Neural cell (in vitro differentiated cells): ENCODE data around the gene MEA1. TPM values are rescaled to one million over a fixed set of nuclear protein-coding genes. Genes with fewer than 3 reads are reported as not detected.
"Not testable (repeated sequence)": the region's sequence is repeated elsewhere in the genome, so short reads cannot be mapped to it uniquely, and the experiment has no call there.

Experiments used
- H2AFZ ChIP-seq: fragments of 200-600, 300-800 bp; sonication (generic), shearing (Covaris generic); 2 replicates; pipeline ENCODE4 v1.6.0; 2014; ENCODE audit warnings: low read depth, mild to moderate bottlenecking, antibody characterized with exemption, low read length, moderate library complexity
- H3F3A ChIP-seq: fragments of 200-600 bp; shearing (Covaris generic); 2 replicates; pipeline ENCODE4 v1.6.1; 2016; ENCODE audit warnings: mild to moderate bottlenecking, moderate library complexity, mixed read lengths, antibody characterized with exemption, low read length; ENCODE audit not compliant: insufficient read depth, poor library complexity, severe bottlenecking
- H3K27ac ChIP-seq: fragments of 200-600, 300-800 bp; sonication (generic), shearing (Covaris generic); 2 replicates; pipeline ENCODE4 v1.5.1; 2014; ENCODE audit warnings: mild to moderate bottlenecking, low read length, moderate library complexity
- H3K27me3 ChIP-seq: fragments of 300-800, 200-600 bp; sonication (generic), shearing (Covaris generic); 2 replicates; pipeline ENCODE4 v1.6.0; 2014; ENCODE audit warnings: mild to moderate bottlenecking, low read depth, low read length, moderate library complexity; ENCODE audit not compliant: insufficient read depth
- H3K36me3 ChIP-seq: fragments of 300-800, 200-600 bp; sonication (generic), shearing (Covaris generic); 2 replicates; pipeline ENCODE4 v1.5.1; 2014; ENCODE audit warnings: mild to moderate bottlenecking, antibody characterized with exemption, low read length, moderate library complexity; ENCODE audit not compliant: insufficient read depth
- H3K4me2 ChIP-seq: fragments of 300-800, 200-600 bp; sonication (generic), shearing (Covaris generic); 2 replicates; pipeline ENCODE4 v1.6.0; 2014; ENCODE audit warnings: mild to moderate bottlenecking, low read length
- H3K4me3 ChIP-seq: fragments of 300-800, 200-600 bp; sonication (generic), shearing (Covaris generic); 2 replicates; pipeline ENCODE4 v1.5.1; 2014; ENCODE audit warnings: mild to moderate bottlenecking, low read length, moderate library complexity
- H3K79me2 ChIP-seq: fragments of 200-600 bp; shearing (Covaris generic); replicated peaks from 2 replicates; pipeline ENCODE4 v1.6.0; 2014; ENCODE audit warnings: mild to moderate bottlenecking, low read length, moderate library complexity; ENCODE audit not compliant: insufficient read depth
- H3K9ac ChIP-seq: fragments of 300-800, 200-600 bp; sonication (generic), shearing (Covaris generic); 2 replicates; pipeline ENCODE4 v1.6.1; 2016; ENCODE audit warnings: mild to moderate bottlenecking, low read length, mixed read lengths
- H3K9me2 ChIP-seq: fragments of 200-600 bp; shearing (Covaris generic); 2 replicates; pipeline ENCODE4 v1.6.1; 2016; ENCODE audit warnings: mild to moderate bottlenecking, low read length, mixed read lengths; ENCODE audit not compliant: insufficient read depth
- H3K9me3 ChIP-seq: fragments of 200-600, 300-800 bp; sonication (generic), shearing (Covaris generic); 2 replicates; pipeline ENCODE4 v1.6.1; 2016; ENCODE audit warnings: mild to moderate bottlenecking, mixed run types, low read length, moderate library complexity, mixed read lengths
- H4K20me1 ChIP-seq: fragments of 200-600 bp; shearing (Covaris generic); 2 replicates; pipeline ENCODE4 v1.6.1; 2016; ENCODE audit warnings: mild to moderate bottlenecking, mixed run types; ENCODE audit not compliant: insufficient read depth
- CTCF ChIP-seq: fragments of 450-650 bp; IDR thresholded peaks from 2 replicates; pipeline ENCODE4 v1.5.1; 2014; ENCODE audit warnings: antibody characterized with exemption, mild to moderate bottlenecking, moderate library complexity; ENCODE audit not compliant: poor library complexity, severe bottlenecking
- EP300 ChIP-seq: fragments of 450-650 bp; conservative IDR thresholded peaks from 2 replicates; pipeline ENCODE4 v1.6.1; 2014; ENCODE audit warnings: antibody characterized with exemption, mild to moderate bottlenecking, moderate library complexity; ENCODE audit not compliant: poor library complexity, severe bottlenecking
- EZH2 ChIP-seq: fragments of 200-600, 300-800 bp; shearing (Covaris generic), sonication (generic); IDR thresholded peaks from 2 replicates; pipeline ENCODE4 v1.6.1; 2014; ENCODE audit warnings: antibody characterized with exemption, low read length, borderline replicate concordance, mild to moderate bottlenecking; ENCODE audit not compliant: insufficient read depth, poor library complexity, severe bottlenecking
- MXI1 ChIP-seq: fragments of 450-650 bp; conservative IDR thresholded peaks from 2 replicates; pipeline ENCODE4 v1.6.1; 2014; ENCODE audit warnings: antibody characterized with exemption, mild to moderate bottlenecking; ENCODE audit not compliant: poor library complexity, severe bottlenecking
- POLR2AphosphoS5 ChIP-seq: IDR thresholded peaks from 2 replicates; pipeline ENCODE4 v1.6.1; 2012
- RAD21 ChIP-seq: fragments of 450-650 bp; conservative IDR thresholded peaks from 2 replicates; pipeline ENCODE4 v1.6.1; 2014; ENCODE audit warnings: antibody characterized with exemption, mild to moderate bottlenecking, moderate library complexity
- REST ChIP-seq: IDR thresholded peaks from 2 replicates; pipeline ENCODE4 v1.6.1; 2012; ENCODE audit warnings: borderline replicate concordance
- SMC3 ChIP-seq: fragments of 450-650 bp; conservative IDR thresholded peaks from 2 replicates; pipeline ENCODE4 v1.6.1; 2014; ENCODE audit warnings: antibody characterized with exemption, mild to moderate bottlenecking, moderate library complexity; ENCODE audit not compliant: poor library complexity
- TAF1 ChIP-seq: IDR thresholded peaks from 2 replicates; pipeline ENCODE4 v1.6.1; 2012; ENCODE audit warnings: low read depth
- polyA plus RNA-seq: library from polyadenylated mRNA; depleted of rRNA; stranded (reverse); fragments of >200 nt; gene quantifications from 2 replicates; pipeline ENCODE4 v1.2.3, GENCODE V29; 2014

Gene MEA1
- polyA plus RNA-seq, 1 donor from 2014 or later: 119 TPM

GRCh38 chr6:43001843-43002242 lies 11.9 kb downstream of the MEA1 start:
- H3K79me2 ChIP-seq: no peaks in the 10 kb centered on the region
- no peak for TF ChIP-seq TAF1
- no peak for TF ChIP-seq EP300
- no peak for TF ChIP-seq SMC3
- TF ChIP-seq REST: no peak
- no peak for TF ChIP-seq POLR2AphosphoS5
- no peak for TF ChIP-seq RAD21
- no peak for TF ChIP-seq EZH2
- TF ChIP-seq MXI1: no peak
- no peak for TF ChIP-seq CTCF
- H3K9ac ChIP-seq: no peak overlapping the region
- no peak overlapping the region for H2AFZ ChIP-seq
- H3K9me3 ChIP-seq: no peaks in the 10 kb centered on the region
- no peaks in the 10 kb centered on the region for H3K9me2 ChIP-seq
- no peak overlapping the region for H3K4me3 ChIP-seq
- no peaks in the 10 kb centered on the region for H3F3A ChIP-seq
- H3K36me3 ChIP-seq: no peaks in the 10 kb centered on the region
- no peak overlapping the region for H3K4me2 ChIP-seq
- no peak overlapping the region for H3K27ac ChIP-seq
- no peaks in the 10 kb centered on the region for H4K20me1 ChIP-seq
- H3K27me3 ChIP-seq: no peaks in the 10 kb centered on the region

GRCh38 chr6:42998205-42998604 lies 15.5 kb downstream of the MEA1 start:
- H3K9me2 ChIP-seq, H3K36me3 ChIP-seq, H3K79me2 ChIP-seq, H3K27ac ChIP-seq, H4K20me1 ChIP-seq, H3K9me3 ChIP-seq, H3K4me3 ChIP-seq, H3K4me2 ChIP-seq, H2AFZ ChIP-seq, H3K27me3 ChIP-seq, H3F3A ChIP-seq, H3K9ac ChIP-seq: not testable (repeated sequence)

- Histone ChIP-seq H3K36me3 (no peaks in the 10 kb centered on the region), H3K27ac (no peak overlapping the region), H2AFZ (no peak overlapping the region), H3F3A (no peaks in the 10 kb centered on the region), H3K4me3 (no peak overlapping the region), H3K9ac (no peak overlapping the region), H3K79me2 (no peaks in the 10 kb centered on the region), H4K20me1 (no peaks in the 10 kb centered on the region), H3K9me3 (no peaks in the 10 kb centered on the region), H3K27me3 (no peaks in the 10 kb centered on the region), H3K4me2 (no peak overlapping the region), H3K9me2 (no peaks in the 10 kb centered on the region)
- TF ChIP-seq MXI1: no peak
- no peak for TF ChIP-seq REST
- no peak for TF ChIP-seq EP300
- TF ChIP-seq EZH2: no peak
- TF ChIP-seq CTCF: no peak
- no peak for TF ChIP-seq TAF1
Measured at GRCh38 chr6:42996513-42996912, 17.2 kb downstream of the MEA1 start.
